Activated T-cell treated with anti-CD3 and anti-CD28 coated beads, Interleukin-2, amount 50 U/mL, for 24 hours (primary cell): ENCODE measurements around the gene PRKAG2.
A peak's percentile ranks its signal among the peaks of the same experiment; 100 is the strongest.

Experiments used
- DNase-seq: peaks from one replicate; pipeline ENCODE4 v3.0.0-alpha.2; 2020
- H3K27ac Mint-ChIP-seq: 2 replicates; pipeline ENCODE4 v1.8.0; 2020; ENCODE audit warnings: mild to moderate bottlenecking, mixed read lengths
- H3K27me3 Mint-ChIP-seq: 2 replicates; pipeline ENCODE4 v1.8.0; 2020; ENCODE audit warnings: mixed read lengths
- H3K36me3 Mint-ChIP-seq: 2 replicates; pipeline ENCODE4 v1.8.0; 2020; ENCODE audit warnings: low read depth, mixed read lengths
- H3K4me1 Mint-ChIP-seq: 2 replicates; pipeline ENCODE4 v1.8.0; 2020; ENCODE audit warnings: low read depth, mixed read lengths
- H3K4me3 Mint-ChIP-seq: 2 replicates; pipeline ENCODE4 v1.8.0; 2020; ENCODE audit warnings: mild to moderate bottlenecking, moderate library complexity, mixed read lengths
- H3K9me3 Mint-ChIP-seq: 2 replicates; pipeline ENCODE4 v1.8.0; 2020; ENCODE audit warnings: mixed read lengths

The PRKAG2 gene

DNA sequence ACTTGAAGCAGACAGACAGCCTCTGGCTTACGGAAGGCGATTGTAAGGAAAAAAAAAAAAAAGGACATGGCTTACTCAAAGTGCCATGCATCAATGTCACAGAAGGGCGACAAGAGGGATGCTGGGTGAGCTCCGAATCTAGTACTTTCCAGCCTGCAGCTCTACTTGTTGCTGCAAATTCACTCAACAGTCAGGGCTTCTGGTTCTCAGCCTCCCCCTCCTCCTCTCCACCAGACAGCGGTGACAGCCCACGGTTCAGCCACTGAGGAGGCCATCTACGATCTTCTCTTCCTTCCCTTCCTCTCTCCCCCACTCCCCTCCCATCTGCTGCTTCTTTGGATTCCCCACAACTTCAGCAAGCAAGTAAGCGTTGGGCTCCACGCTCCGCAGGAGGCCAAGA is 63.5 kb downstream of the PRKAG2 start:
- H3K4me3 Mint-ChIP-seq = no peak overlapping the region
- H3K27ac Mint-ChIP-seq = no peak overlapping the region
- no peak for DNase-seq

DNA sequence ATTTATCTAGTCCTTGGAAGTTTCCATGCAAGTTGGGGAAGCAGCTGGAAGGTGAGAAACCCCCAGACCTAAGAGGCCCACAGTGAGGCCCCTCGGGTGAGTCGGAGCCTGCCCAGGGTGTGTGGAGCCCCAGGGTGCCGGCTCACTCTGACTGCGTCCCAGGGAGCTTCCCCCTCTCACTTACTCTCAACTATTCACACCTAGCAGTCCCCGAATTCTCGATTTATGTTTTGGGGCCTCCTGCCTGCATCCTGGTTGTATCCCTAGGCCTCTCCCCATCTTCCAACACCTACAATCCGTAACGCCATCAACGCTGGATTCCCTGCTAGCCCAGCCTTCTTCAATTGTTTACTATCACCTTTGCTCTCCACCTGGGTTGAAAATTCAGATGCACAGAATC is 63.9 kb downstream of the PRKAG2 start:
- H3K4me3 Mint-ChIP-seq = no peak overlapping the region
- no peak for DNase-seq
- no peak overlapping the region for H3K27ac Mint-ChIP-seq
- H3K4me1 Mint-ChIP-seq = peaks cover 30% of the 10 kb centered on the region
- H3K36me3 Mint-ChIP-seq = no peaks in the 10 kb centered on the region
- H3K27me3 Mint-ChIP-seq = no peaks in the 10 kb centered on the region
- no peaks in the 10 kb centered on the region for H3K9me3 Mint-ChIP-seq

More for the DNA sequence above, 63.5 kb downstream of the PRKAG2 start:
- Mint-ChIP-seq H3K36me3 (no peaks in the 10 kb centered on the region), H3K4me1 (peaks cover 30% of the 10 kb centered on the region), H3K27me3 (no peaks in the 10 kb centered on the region), H3K9me3 (no peaks in the 10 kb centered on the region)

DNA sequence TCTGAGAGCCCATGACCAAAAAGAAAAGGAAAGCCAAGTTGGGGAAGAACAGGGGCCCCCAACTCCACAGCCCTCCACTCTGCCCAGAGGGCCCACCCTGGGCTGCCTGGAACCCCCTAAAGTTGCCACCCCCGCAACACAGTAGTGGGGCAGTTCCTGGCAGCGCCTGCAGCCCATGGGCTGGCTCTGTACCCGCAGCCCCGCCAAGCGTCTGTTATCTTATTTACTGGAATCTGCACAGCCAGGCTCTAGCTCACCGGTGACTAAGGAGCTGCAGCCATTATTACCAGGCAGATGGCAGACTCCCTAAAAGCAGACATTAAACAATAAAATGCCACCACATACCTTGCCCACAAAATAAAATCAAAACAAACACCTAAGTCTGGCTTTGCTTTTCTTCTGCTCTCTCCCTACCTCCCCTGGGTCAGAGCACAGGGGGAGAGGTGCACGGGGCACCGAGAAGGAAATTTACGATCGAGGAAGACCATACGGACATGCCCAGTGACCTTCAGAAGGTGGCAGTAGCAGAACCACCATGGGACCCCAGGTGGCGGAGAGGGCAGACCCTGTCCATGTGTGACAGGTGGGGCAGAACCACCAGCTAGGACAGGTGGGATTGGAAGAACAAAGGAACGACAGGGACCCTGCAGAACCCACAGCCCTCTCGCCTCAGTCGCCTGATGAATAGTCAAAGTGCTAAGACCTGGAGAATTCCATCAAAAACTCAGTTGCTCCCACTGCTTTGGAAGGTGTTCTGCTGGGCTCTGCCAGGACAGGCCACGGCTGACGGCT is 66.3 kb downstream of the PRKAG2 start:
- no peak overlapping the region for H3K4me3 Mint-ChIP-seq
- no peak for DNase-seq
- peaks cover 22% of the 10 kb centered on the region for H3K4me1 Mint-ChIP-seq
- no peak overlapping the region for H3K27ac Mint-ChIP-seq
- H3K36me3 Mint-ChIP-seq = no peaks in the 10 kb centered on the region
- H3K9me3 Mint-ChIP-seq = no peaks in the 10 kb centered on the region
- H3K27me3 Mint-ChIP-seq = no peaks in the 10 kb centered on the region

DNA sequence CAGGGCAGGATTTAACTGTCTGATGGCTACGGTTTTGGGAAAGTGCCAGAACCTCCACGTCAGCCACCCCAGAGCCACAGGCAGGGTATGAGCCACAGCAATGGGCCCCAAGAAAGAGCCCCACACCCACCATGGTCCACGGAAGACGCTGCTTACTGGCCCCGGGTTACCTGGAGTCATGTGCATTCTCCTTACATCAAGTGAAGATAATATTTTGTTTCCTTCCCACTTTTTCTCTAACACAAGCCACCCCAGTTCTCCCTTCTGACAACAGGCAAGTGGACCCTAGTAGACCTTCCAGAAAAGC is 67.1 kb downstream of the PRKAG2 start:
- H3K36me3 Mint-ChIP-seq = no peaks in the 10 kb centered on the region
- no peaks in the 10 kb centered on the region for H3K27me3 Mint-ChIP-seq
- no peak overlapping the region for H3K27ac Mint-ChIP-seq
- no peak for DNase-seq
- peaks cover 14% of the 10 kb centered on the region for H3K4me1 Mint-ChIP-seq
- H3K4me3 Mint-ChIP-seq = no peak overlapping the region
- H3K9me3 Mint-ChIP-seq = no peaks in the 10 kb centered on the region

DNA sequence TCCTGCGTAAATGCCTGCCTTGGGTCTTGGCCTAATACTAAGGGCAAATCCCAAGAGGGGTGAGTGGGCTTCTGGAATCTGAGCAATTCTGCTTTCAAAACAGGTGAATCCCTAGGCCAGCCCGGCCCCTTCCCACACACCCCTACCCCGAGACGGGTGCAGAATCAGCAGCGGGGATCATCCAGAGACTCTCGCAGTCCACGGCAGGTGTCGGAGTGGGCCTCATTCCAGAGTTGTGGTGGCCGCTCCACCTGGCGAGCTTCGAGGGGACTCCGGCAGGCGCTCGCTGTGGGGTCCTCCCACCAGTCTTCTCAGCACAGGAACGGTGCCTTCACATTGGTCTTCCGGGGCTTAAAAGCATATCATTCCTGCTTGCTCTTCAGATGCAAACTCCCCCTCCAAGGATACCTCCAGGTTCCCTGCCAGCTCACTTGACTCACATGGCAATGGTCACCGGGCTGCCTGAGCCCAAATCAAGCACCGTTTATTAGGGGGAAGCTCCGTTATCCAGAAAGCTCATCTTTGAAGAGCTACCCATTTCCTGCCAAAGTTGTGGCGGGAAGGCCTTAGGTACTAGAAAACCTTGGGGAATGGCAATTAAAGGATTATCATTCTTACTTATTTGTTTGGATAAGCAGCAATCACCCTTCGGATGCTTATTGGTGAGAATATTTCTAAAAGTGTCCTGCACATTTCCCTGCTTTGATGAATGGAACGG is 67.6 kb downstream of the PRKAG2 start:
- no peak for DNase-seq
- H3K27ac Mint-ChIP-seq = no peak overlapping the region
- no peak overlapping the region for H3K4me3 Mint-ChIP-seq
- H3K9me3 Mint-ChIP-seq = no peaks in the 10 kb centered on the region
- no peaks in the 10 kb centered on the region for H3K27me3 Mint-ChIP-seq
- no peaks in the 10 kb centered on the region for H3K36me3 Mint-ChIP-seq
- H3K4me1 Mint-ChIP-seq = peaks cover 10% of the 10 kb centered on the region

DNA sequence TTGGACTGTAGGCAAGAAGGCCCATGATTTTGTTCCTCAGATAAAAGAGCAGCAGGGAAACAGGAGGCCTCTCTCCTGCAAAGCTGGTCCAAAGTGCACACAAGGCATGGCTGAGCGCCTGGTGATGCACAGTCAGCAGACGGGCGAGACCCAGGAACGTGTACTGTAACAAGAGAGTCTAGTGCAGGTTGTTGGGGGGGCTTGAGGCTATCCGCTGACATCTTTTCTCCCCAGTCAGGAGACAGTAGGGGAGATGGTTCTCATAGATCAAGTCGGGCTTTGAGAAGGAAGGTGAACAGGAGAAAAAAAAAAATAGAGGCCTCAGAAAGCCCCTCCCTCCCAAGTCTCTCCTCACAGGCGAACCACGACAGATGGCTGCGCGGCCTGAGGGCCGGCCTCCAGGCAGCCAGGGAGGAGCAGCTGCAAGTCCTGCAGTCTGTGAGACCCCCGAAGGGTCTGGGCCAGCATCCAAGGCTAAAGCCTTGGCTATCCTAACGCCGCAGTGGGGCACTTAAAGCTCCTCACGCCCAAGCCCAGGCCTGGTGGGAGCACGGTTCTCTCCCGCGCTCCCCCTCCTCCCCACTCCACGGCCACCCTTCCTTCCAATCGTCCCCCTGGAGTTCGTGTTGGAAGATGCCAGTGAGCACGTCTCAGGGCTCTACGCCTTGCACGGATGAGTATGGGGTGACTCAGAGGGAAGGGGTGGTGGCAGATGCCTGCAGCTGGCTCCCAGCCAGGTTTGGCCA is 68.3 kb downstream of the PRKAG2 start:
- Mint-ChIP-seq H3K27ac (no peak overlapping the region), H3K9me3 (no peaks in the 10 kb centered on the region), H3K36me3 (no peaks in the 10 kb centered on the region), H3K4me3 (no peak overlapping the region), H3K27me3 (no peaks in the 10 kb centered on the region), H3K4me1 (peaks cover 3% of the 10 kb centered on the region)
- DNase-seq = no peak

DNA sequence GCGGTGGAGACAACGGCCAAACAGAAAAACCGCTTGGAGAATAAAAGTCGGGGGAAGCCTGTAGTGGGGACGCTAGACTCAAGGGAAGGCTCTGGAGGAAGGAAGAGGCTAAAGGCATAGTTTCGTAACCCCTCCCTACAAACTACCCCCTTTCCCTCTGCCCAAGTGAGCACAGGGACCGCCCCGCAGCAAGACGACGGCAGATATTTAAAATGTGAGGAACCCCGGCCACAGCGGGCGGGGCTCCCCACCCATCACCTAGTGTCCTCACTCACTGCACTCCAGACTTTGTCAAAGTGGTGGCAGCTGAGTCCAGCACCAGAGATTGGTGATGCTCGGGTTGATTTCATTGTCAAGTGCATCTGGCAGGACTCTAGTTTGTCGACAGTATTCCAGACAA is 69.1 kb downstream of the PRKAG2 start:
- H3K4me1 Mint-ChIP-seq = no peaks in the 10 kb centered on the region
- H3K4me3 Mint-ChIP-seq = no peak overlapping the region
- no peak overlapping the region for H3K27ac Mint-ChIP-seq
- H3K36me3 Mint-ChIP-seq = no peaks in the 10 kb centered on the region
- no peaks in the 10 kb centered on the region for H3K27me3 Mint-ChIP-seq
- H3K9me3 Mint-ChIP-seq = no peaks in the 10 kb centered on the region
- no peak for DNase-seq

DNA sequence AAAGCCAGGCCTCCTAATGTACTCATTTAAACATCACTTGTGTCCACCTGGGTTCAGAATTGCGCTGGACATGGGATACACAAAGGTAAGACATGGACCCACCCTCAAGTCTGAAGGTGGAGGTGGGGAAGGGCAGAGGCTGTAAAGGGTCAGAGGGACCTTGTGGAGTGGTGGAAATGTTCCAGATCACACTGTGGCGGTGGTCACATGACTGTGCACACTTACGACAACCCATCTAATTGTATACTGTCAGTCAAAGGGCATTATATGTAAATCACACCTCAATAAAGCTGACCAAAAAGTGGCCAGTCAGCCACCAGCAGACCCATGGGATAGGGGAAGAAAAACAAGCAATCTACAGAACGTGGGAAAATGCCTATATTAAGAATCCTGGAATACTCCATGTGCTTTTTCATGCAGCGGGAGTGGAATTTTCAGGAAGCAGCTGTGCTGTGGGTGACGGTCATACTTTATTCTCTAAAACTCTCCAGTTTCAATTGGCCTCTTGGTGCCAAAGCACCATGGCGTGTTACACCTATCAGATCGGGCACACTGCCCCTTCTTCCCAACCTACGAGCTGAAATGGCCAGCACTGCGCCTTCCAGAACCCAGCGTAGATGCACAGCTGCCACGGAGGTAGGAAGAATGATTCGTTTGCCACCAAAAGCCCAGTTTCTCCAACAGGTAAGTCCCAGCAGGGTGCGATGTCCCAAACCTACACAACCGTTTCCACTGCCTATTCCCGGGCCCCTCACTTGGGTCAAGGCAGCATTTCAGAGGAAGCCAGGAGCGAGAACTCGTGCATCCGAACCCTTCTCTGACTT is 69.8 kb downstream of the PRKAG2 start:
- no peaks in the 10 kb centered on the region for H3K4me1 Mint-ChIP-seq
- no peak for DNase-seq

DNA sequence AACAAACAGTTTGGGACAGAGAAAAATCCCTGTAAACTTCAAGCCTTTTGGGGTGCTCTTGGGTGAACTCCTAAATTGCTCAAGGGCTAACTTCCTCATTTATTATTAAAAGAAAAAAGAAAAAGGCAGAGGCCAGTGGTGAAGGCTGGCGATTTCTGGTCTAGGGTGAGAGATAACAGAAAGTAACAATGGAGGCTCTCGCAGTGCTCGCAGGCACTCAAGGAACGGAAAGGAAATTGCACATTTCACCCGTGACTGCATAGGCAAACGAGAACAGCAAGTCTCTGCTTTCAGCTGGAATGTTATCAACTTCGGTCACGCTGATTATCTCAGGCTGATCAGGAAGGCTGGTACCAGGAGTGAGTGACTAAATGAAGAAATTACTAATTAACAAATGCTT is 70.7 kb downstream of the PRKAG2 start:
- no peaks in the 10 kb centered on the region for H3K36me3 Mint-ChIP-seq
- H3K27ac Mint-ChIP-seq = no peak overlapping the region
- H3K4me1 Mint-ChIP-seq = no peaks in the 10 kb centered on the region
- no peaks in the 10 kb centered on the region for H3K27me3 Mint-ChIP-seq
- DNase-seq = no peak
- no peak overlapping the region for H3K4me3 Mint-ChIP-seq
- no peaks in the 10 kb centered on the region for H3K9me3 Mint-ChIP-seq

More for the DNA sequence above, 69.8 kb downstream of the PRKAG2 start:
- no peaks in the 10 kb centered on the region for H3K9me3 Mint-ChIP-seq
- no peak overlapping the region for H3K4me3 Mint-ChIP-seq
- H3K36me3 Mint-ChIP-seq = no peaks in the 10 kb centered on the region
- no peaks in the 10 kb centered on the region for H3K27me3 Mint-ChIP-seq
- no peak overlapping the region for H3K27ac Mint-ChIP-seq

DNA sequence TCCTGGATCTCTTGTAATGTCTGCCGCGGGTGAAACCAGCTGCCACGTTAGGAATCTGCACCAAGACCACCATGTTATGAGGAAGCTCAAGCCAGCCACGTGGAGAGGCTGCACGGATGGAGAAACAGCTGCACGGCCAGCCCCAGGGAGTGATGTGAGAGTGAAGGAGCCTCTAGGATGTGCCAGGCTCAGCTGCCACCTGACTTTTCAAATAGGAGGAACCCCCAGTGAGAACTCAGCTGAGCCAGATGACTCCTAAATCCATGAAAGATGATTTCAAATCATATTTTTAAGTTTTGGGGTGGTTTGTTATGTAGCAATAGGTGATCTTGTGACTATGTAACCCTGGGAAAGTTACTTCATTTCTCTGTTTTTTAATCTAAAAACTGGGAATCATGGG is 71.7 kb downstream of the PRKAG2 start:
- H3K4me3 Mint-ChIP-seq = no peak overlapping the region
- H3K4me1 Mint-ChIP-seq = no peaks in the 10 kb centered on the region
- no peak overlapping the region for H3K27ac Mint-ChIP-seq

DNA sequence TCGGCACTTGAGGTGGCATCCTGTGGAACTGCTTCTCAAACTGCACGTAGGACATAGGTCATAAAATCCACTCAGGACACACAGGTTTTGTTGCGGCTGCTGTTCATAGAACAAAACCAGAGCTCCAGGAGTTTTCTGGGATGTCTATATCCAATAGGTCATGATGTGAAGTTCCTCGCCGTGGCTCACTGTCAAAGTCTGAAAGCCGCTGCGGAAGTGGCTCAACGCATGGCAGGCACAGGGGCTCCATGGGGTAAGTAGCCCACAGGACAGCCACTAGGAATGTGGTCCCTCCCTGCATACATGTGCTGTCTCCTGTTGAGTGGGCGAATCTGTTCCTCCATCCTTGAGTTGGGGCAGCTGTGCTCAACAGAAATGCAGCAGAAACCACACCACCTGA is 72.2 kb downstream of the PRKAG2 start:
- no peaks in the 10 kb centered on the region for H3K36me3 Mint-ChIP-seq
- no peaks in the 10 kb centered on the region for H3K4me1 Mint-ChIP-seq
- H3K4me3 Mint-ChIP-seq = no peak overlapping the region
- H3K9me3 Mint-ChIP-seq = no peaks in the 10 kb centered on the region
- H3K27ac Mint-ChIP-seq = no peak overlapping the region
- DNase-seq = no peak
- no peaks in the 10 kb centered on the region for H3K27me3 Mint-ChIP-seq

More for the DNA sequence above, 71.7 kb downstream of the PRKAG2 start:
- no peaks in the 10 kb centered on the region for H3K36me3 Mint-ChIP-seq
- H3K27me3 Mint-ChIP-seq = no peaks in the 10 kb centered on the region
- H3K9me3 Mint-ChIP-seq = no peaks in the 10 kb centered on the region
- no peak for DNase-seq

DNA sequence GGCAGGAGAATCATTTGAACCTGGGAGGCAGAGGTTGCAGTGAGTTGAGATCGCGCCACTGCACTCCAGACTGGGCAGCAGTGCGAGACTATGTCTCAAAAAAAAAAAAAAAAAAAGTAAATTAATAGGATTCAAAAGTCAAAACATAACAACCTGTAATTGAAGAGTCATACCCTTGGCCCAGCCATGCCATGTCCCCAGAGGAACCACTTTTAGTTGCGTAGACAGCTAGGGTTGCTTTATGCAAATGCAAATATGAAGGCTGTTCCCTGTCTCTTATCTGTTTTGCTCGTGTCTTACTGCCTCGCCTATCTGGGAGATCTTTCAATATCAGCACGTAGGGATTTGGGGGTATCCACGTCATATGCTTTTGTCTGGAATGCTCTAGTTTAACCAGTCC is 73.1 kb downstream of the PRKAG2 start:
- H3K4me3 Mint-ChIP-seq = no peak overlapping the region
- no peak for DNase-seq
- H3K4me1 Mint-ChIP-seq = no peaks in the 10 kb centered on the region
- no peaks in the 10 kb centered on the region for H3K36me3 Mint-ChIP-seq
- no peaks in the 10 kb centered on the region for H3K27me3 Mint-ChIP-seq
- no peak overlapping the region for H3K27ac Mint-ChIP-seq
- H3K9me3 Mint-ChIP-seq = no peaks in the 10 kb centered on the region

DNA sequence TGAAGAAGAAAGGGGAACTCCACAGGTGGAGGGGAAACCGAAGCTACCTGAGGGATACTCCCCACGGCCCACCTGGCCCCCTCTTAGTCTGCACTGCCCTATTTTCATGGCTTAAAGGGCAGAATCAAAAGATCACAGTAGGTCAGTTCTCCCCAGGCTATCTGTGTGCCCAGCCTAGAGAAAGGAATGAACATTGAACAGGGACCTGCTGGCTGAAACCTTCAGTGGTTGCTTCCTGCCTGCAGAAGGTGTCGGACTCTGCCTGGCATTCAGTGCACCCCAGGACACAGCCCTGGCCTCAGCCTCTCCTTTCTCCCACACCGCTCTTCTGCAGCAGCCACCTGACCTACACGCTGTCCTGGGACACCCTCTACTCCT is 74.5 kb downstream of the PRKAG2 start:
- DNase-seq = no peak
- Mint-ChIP-seq H3K4me3 (no peak overlapping the region), H3K36me3 (no peaks in the 10 kb centered on the region), H3K9me3 (no peaks in the 10 kb centered on the region), H3K27me3 (no peaks in the 10 kb centered on the region), H3K27ac (no peak overlapping the region), H3K4me1 (peaks cover 5% of the 10 kb centered on the region)

DNA sequence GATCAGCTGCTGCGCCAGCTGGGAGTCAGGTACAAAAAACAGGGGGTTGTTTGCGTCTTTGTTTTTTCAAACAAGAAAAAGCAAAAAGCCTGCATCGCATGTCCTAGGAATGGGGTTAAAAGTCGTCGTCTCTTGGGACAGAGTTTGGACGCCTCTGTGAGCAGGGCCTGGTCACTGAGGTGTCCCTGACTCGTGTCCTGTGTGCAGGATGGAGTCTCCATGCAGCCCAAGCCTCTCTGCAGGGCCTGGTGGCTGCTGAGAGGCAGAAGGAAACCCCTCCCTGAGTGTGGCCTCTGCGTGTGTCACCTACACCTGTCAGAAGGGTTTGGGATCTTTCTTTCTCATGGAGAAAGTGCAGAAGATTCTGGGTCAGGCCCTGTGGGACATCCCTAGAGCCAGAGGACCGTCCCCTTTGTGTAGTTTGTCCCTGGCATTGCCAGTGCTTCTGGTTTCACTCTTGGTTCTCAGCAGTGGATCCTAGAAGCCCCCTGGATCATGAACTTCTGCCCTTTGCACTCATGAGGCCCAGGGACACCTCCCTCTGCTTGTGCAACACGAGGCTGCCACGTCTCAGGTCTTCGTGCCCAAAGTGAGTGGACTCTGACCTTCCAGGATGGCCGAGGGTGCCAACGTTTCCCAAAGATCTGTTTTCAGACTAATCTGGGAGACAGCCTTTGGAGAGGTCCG is 75.0 kb downstream of the PRKAG2 start:
- Mint-ChIP-seq H3K27me3 (no peaks in the 10 kb centered on the region), H3K27ac (peak overlapping the region; percentile 26), H3K36me3 (no peaks in the 10 kb centered on the region), H3K9me3 (no peaks in the 10 kb centered on the region), H3K4me3 (no peak overlapping the region), H3K4me1 (peaks cover 9% of the 10 kb centered on the region)
- no peak for DNase-seq
